Neural cell (in vitro differentiated cells): ENCODE measurements around the gene YEATS4.

Source experiments
- CTCF ChIP-seq: fragments of 450-650 bp; IDR thresholded peaks from 2 replicates; pipeline ENCODE4 v1.5.1; 2014; ENCODE audit warnings: antibody characterized with exemption, mild to moderate bottlenecking, moderate library complexity; ENCODE audit not compliant: poor library complexity, severe bottlenecking
- EP300 ChIP-seq: fragments of 450-650 bp; conservative IDR thresholded peaks from 2 replicates; pipeline ENCODE4 v1.6.1; 2014; ENCODE audit warnings: antibody characterized with exemption, mild to moderate bottlenecking, moderate library complexity; ENCODE audit not compliant: poor library complexity, severe bottlenecking
- POLR2AphosphoS5 ChIP-seq: IDR thresholded peaks from 2 replicates; pipeline ENCODE4 v1.6.1; 2012
- TAF1 ChIP-seq: IDR thresholded peaks from 2 replicates; pipeline ENCODE4 v1.6.1; 2012; ENCODE audit warnings: low read depth

DNA sequence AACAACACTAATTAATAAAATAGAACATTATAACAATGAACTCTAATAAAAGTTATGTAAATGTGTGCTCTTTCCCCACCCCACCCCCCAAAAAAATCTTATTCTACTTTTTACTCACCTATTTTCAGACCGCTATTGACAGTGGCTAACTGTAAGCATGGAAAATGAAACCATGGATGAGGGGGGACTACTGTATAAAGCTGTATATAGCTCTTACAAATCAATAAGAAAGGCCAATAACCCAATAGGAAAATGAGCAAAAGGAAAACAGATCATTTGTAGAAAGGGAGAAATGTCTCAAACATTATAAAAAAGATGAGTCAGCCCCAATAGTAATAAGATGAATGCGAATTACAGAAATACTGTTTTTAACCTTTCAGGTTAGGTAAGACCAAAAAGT, 27.4 kb downstream of the YEATS4 start:
- TF ChIP-seq EP300, result no peak
- no peak for TF ChIP-seq CTCF
- no peak for TF ChIP-seq TAF1
- no peak for TF ChIP-seq POLR2AphosphoS5
